Prostate gland (tissue), 2 donors: ENCODE measurements around the gene AP2B1.

Experiments
- CTCF ChIP-seq, 4 experiments: fragments of 200-600 bp in 2 of 4; fragments of 450-650 bp in 2 of 4; sonication (generic) in 2 of 4; IDR thresholded peaks; 1 replicate in 3 of 4; 2 replicates in 1 of 4; pipeline ENCODE4 v1.5.1; 2016 to 2019; ENCODE audit warnings: antibody characterized with exemption in 4 of 4, mild to moderate bottlenecking in 2 of 4, moderate library complexity in 2 of 4
- POLR2A ChIP-seq: fragments of 450-650 bp; IDR thresholded peaks from one replicate; pipeline ENCODE4 v1.6.1; 2016; ENCODE audit warnings: antibody characterized with exemption, mild to moderate bottlenecking

GRCh38 chr17:35553310-35553709 lies 33.8 kb upstream of the AP2B1 start:
- TF ChIP-seq CTCF (IDR thresholded peaks at IDR 0.05) (no peak), POLR2A (no peak)
